Measurements from ENCODE around the gene OPCML. TPM values are rescaled to one million over a fixed set of nuclear protein-coding genes. Genes with fewer than 3 reads are reported as not detected.

OPCML gene
- total RNA-seq, 1 donor = under 0.01 TPM

- Histone ChIP-seq H3K9me3 (ENCODE audit: low read depth, low read length) (no peaks in the 10 kb centered on the region), H3K27me3 (ENCODE audit: insufficient read depth, low read length) (no peaks in the 10 kb centered on the region), H3K4me3 (ENCODE audit: low read length) (no peak overlapping the region), H3K4me1 (ENCODE audit: insufficient read depth, low read length) (no peaks in the 10 kb centered on the region)
Observed at GRCh38 chr11:132892876-132893275, 639.4 kb downstream of the OPCML start.

- Histone ChIP-seq H3K9me3 (ENCODE audit: low read depth, low read length) (no peaks in the 10 kb centered on the region), H3K27me3 (ENCODE audit: insufficient read depth, low read length) (no peaks in the 10 kb centered on the region), H3K4me1 (ENCODE audit: insufficient read depth, low read length) (no peaks in the 10 kb centered on the region), H3K4me3 (ENCODE audit: low read length) (no peak overlapping the region)
Observed at GRCh38 chr11:132888226-132888625, 644.1 kb downstream of the OPCML start.

- no peaks in the 10 kb centered on the region for H3K27me3 ChIP-seq (ENCODE audit: insufficient read depth, low read length)
- H3K9me3 ChIP-seq (ENCODE audit: low read depth, low read length) = no peaks in the 10 kb centered on the region
- no peak overlapping the region for H3K4me3 ChIP-seq (ENCODE audit: low read length)
- H3K4me1 ChIP-seq (ENCODE audit: insufficient read depth, low read length) = no peaks in the 10 kb centered on the region
Observed at GRCh38 chr11:132886335-132886734, 646.0 kb downstream of the OPCML start.

GRCh38 chr11:132883241-132883640 is 649.1 kb downstream of the OPCML start:
- Histone ChIP-seq H3K4me1 (ENCODE audit: insufficient read depth, low read length) (no peaks in the 10 kb centered on the region), H3K4me3 (ENCODE audit: low read length) (no peak overlapping the region), H3K9me3 (ENCODE audit: low read depth, low read length) (no peaks in the 10 kb centered on the region), H3K27me3 (ENCODE audit: insufficient read depth, low read length) (no peaks in the 10 kb centered on the region)

- Histone ChIP-seq H3K4me3 (ENCODE audit: low read length) (no peak overlapping the region), H3K4me1 (ENCODE audit: insufficient read depth, low read length) (no peaks in the 10 kb centered on the region), H3K27me3 (ENCODE audit: insufficient read depth, low read length) (no peaks in the 10 kb centered on the region), H3K9me3 (ENCODE audit: low read depth, low read length) (no peaks in the 10 kb centered on the region)
Observed at GRCh38 chr11:132881622-132882021, 650.7 kb downstream of the OPCML start.

GRCh38 chr11:132878111-132878510 is 654.2 kb downstream of the OPCML start:
- no peaks in the 10 kb centered on the region for H3K27me3 ChIP-seq (ENCODE audit: insufficient read depth, low read length)
- H3K4me3 ChIP-seq (ENCODE audit: low read length) = no peak overlapping the region
- no peaks in the 10 kb centered on the region for H3K9me3 ChIP-seq (ENCODE audit: low read depth, low read length)
- no peaks in the 10 kb centered on the region for H3K4me1 ChIP-seq (ENCODE audit: insufficient read depth, low read length)

GRCh38 chr11:132876705-132877104 is 655.6 kb downstream of the OPCML start:
- no peaks in the 10 kb centered on the region for H3K9me3 ChIP-seq (ENCODE audit: low read depth, low read length)

GRCh38 chr11:132876239-132876638 is 656.1 kb downstream of the OPCML start:
- no peak overlapping the region for H3K4me3 ChIP-seq (ENCODE audit: low read length)
- H3K9me3 ChIP-seq (ENCODE audit: low read depth, low read length) = no peaks in the 10 kb centered on the region
- no peaks in the 10 kb centered on the region for H3K4me1 ChIP-seq (ENCODE audit: insufficient read depth, low read length)

More at GRCh38 chr11:132876705-132877104, 655.6 kb downstream of the OPCML start:
- Histone ChIP-seq H3K4me1 (ENCODE audit: insufficient read depth, low read length) (no peaks in the 10 kb centered on the region), H3K4me3 (ENCODE audit: low read length) (no peak overlapping the region), H3K27me3 (ENCODE audit: insufficient read depth, low read length) (no peaks in the 10 kb centered on the region)

GRCh38 chr11:132874638-132875037 is 657.7 kb downstream of the OPCML start:
- Histone ChIP-seq H3K4me1 (ENCODE audit: insufficient read depth, low read length) (no peaks in the 10 kb centered on the region), H3K4me3 (ENCODE audit: low read length) (no peak overlapping the region), H3K9me3 (ENCODE audit: low read depth, low read length) (no peaks in the 10 kb centered on the region), H3K27me3 (ENCODE audit: insufficient read depth, low read length) (no peaks in the 10 kb centered on the region)

More at GRCh38 chr11:132876239-132876638, 656.1 kb downstream of the OPCML start:
- H3K27me3 ChIP-seq (ENCODE audit: insufficient read depth, low read length) = no peaks in the 10 kb centered on the region

GRCh38 chr11:132873841-132874240 is 658.5 kb downstream of the OPCML start:
- Histone ChIP-seq H3K4me3 (ENCODE audit: low read length) (no peak overlapping the region), H3K27me3 (ENCODE audit: insufficient read depth, low read length) (no peaks in the 10 kb centered on the region), H3K4me1 (ENCODE audit: insufficient read depth, low read length) (no peaks in the 10 kb centered on the region), H3K9me3 (ENCODE audit: low read depth, low read length) (no peaks in the 10 kb centered on the region)

GRCh38 chr11:132872211-132872610 is 660.1 kb downstream of the OPCML start:
- H3K9me3 ChIP-seq (ENCODE audit: low read depth, low read length) = no peaks in the 10 kb centered on the region

GRCh38 chr11:132866783-132867545 is 665.3 kb downstream of the OPCML start:
- H3K9me3 ChIP-seq (ENCODE audit: low read depth, low read length) = no peaks in the 10 kb centered on the region
- H3K4me3 ChIP-seq (ENCODE audit: low read length) = no peak overlapping the region
- H3K4me1 ChIP-seq (ENCODE audit: insufficient read depth, low read length) = no peaks in the 10 kb centered on the region
- H3K27me3 ChIP-seq (ENCODE audit: insufficient read depth, low read length) = no peaks in the 10 kb centered on the region

More at GRCh38 chr11:132872211-132872610, 660.1 kb downstream of the OPCML start:
- H3K4me1 ChIP-seq (ENCODE audit: insufficient read depth, low read length) = no peaks in the 10 kb centered on the region
- no peaks in the 10 kb centered on the region for H3K27me3 ChIP-seq (ENCODE audit: insufficient read depth, low read length)
- no peak overlapping the region for H3K4me3 ChIP-seq (ENCODE audit: low read length)

GRCh38 chr11:132865623-132866022 is 666.7 kb downstream of the OPCML start:
- Histone ChIP-seq H3K27me3 (ENCODE audit: insufficient read depth, low read length) (no peaks in the 10 kb centered on the region), H3K4me3 (ENCODE audit: low read length) (no peak overlapping the region)

GRCh38 chr11:132864811-132865576 is 667.3 kb downstream of the OPCML start:
- no peak overlapping the region for H3K4me3 ChIP-seq (ENCODE audit: low read length)
- no peaks in the 10 kb centered on the region for H3K4me1 ChIP-seq (ENCODE audit: insufficient read depth, low read length)
- H3K27me3 ChIP-seq (ENCODE audit: insufficient read depth, low read length) = no peaks in the 10 kb centered on the region
- no peaks in the 10 kb centered on the region for H3K9me3 ChIP-seq (ENCODE audit: low read depth, low read length)

More at GRCh38 chr11:132865623-132866022, 666.7 kb downstream of the OPCML start:
- no peaks in the 10 kb centered on the region for H3K4me1 ChIP-seq (ENCODE audit: insufficient read depth, low read length)
- no peaks in the 10 kb centered on the region for H3K9me3 ChIP-seq (ENCODE audit: low read depth, low read length)

- Histone ChIP-seq H3K4me3 (ENCODE audit: low read length) (no peak overlapping the region), H3K27me3 (ENCODE audit: insufficient read depth, low read length) (no peaks in the 10 kb centered on the region), H3K4me1 (ENCODE audit: insufficient read depth, low read length) (no peaks in the 10 kb centered on the region), H3K9me3 (ENCODE audit: low read depth, low read length) (no peaks in the 10 kb centered on the region)
Observed at GRCh38 chr11:132862933-132863332, 669.4 kb downstream of the OPCML start.
